ENCODE results near the gene SPSB1.

GRCh38 chr1:9402717-9403225, 110.1 kb downstream of the SPSB1 start:
- no peak for TF ChIP-seq CTCF (conservative IDR thresholded peaks at IDR 0.05)
- TF ChIP-seq EZH2 (IDR thresholded peaks at IDR 0.05; ENCODE audit: low read depth): no peak
